Ectodermal cell (in vitro differentiated cells): Measurements from ENCODE around the gene PRKG1.

ENCODE experiments used
- H3K27ac ChIP-seq: 2 replicates; pipeline ENCODE4 v1.7.0; 2013; ENCODE audit warnings: mild to moderate bottlenecking, low read depth, low read length; ENCODE audit not compliant: insufficient read depth, poor library complexity, severe bottlenecking
- H3K27me3 ChIP-seq: 2 replicates; pipeline ENCODE4 v1.7.0; 2013; ENCODE audit warnings: mild to moderate bottlenecking, low read length; ENCODE audit not compliant: insufficient read depth, control insufficient read depth, poor library complexity, severe bottlenecking
- H3K36me3 ChIP-seq: one replicate; pipeline ENCODE4 v1.7.0; 2013; ENCODE audit warnings: low read length; ENCODE audit not compliant: control insufficient read depth, insufficient read depth
- H3K4me1 ChIP-seq: one replicate; pipeline ENCODE4 v1.7.0; 2013; ENCODE audit warnings: low read length; ENCODE audit not compliant: control insufficient read depth, insufficient read depth
- H3K4me3 ChIP-seq: 2 replicates; pipeline ENCODE4 v1.7.0; 2013; ENCODE audit warnings: low read depth, low read length, control low read depth; ENCODE audit not compliant: insufficient read depth
- H3K9me3 ChIP-seq: 2 replicates; pipeline ENCODE4 v1.7.0; 2013; ENCODE audit warnings: mild to moderate bottlenecking, low read length, moderate library complexity; ENCODE audit not compliant: control insufficient read depth
- WGBS, 2 experiments: methylation state at CpG; one replicate each; pipeline ENCODE4 v1.1.7; 2013; ENCODE audit warnings: missing lambda C conversion rate in 2 of 2; 5-methylcytosine and 5-hydroxymethylcytosine counted together

PRKG1 gene

DNA sequence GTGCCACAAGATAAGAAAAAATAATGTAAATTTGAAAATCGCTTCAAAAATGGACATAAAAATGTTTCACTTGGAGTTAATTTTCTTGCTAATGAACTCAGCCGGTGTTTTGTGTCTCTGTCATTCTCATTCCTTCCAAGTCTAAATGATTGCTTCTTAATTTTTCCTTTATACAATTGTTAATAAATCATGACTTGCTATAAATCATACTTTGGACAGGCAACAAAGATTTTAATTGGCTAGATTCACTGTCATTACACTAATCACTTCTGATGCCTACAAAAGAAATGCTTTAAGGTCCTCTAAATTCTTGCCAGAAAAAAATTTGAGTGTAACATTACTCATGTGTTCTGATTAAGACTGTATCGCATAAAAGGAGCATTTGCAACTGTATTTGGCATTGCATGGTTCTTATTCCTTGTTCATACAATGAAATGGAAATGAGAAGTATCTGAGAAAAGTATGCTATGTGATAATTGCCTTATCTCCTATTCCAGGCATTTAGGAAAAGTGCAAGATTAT lies 1000.3 kb downstream of the PRKG1 start:
- no peaks in the 10 kb centered on the region for H3K27me3 ChIP-seq
- no peaks in the 10 kb centered on the region for H3K4me1 ChIP-seq
- no peak overlapping the region for H3K4me3 ChIP-seq
- WGBS, 2 experiments = 99 to 100% methylated on average over 1 to 3 of the region's 3 CpGs
- no peaks in the 10 kb centered on the region for H3K36me3 ChIP-seq
- no peaks in the 10 kb centered on the region for H3K9me3 ChIP-seq
- no peak overlapping the region for H3K27ac ChIP-seq

DNA sequence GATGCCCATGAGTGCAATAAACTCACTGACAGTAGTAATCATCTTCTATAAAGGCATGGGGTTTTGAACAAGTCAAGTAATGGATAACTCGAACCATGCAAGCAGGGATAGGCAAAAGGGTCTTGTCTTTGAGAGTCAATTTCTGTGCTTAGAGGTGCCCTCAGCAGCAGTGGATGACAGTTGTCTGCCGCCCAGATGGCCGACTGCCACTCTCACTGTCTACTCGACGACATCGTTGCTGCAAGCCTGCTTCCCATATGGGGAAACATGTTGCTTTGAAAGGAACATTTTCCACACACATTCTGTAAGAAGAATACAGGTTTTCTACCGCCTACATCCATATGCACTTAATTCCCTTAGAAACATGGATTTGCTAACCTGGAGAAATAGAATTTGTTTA lies 1003.5 kb downstream of the PRKG1 start:
- Histone ChIP-seq H3K27ac (no peak overlapping the region), H3K27me3 (no peaks in the 10 kb centered on the region), H3K4me3 (no peak overlapping the region), H3K36me3 (no peaks in the 10 kb centered on the region), H3K4me1 (no peaks in the 10 kb centered on the region), H3K9me3 (no peaks in the 10 kb centered on the region)
- 79 to 82% methylated on average over 6 to 7 of the region's 7 CpGs for WGBS, 2 experiments

DNA sequence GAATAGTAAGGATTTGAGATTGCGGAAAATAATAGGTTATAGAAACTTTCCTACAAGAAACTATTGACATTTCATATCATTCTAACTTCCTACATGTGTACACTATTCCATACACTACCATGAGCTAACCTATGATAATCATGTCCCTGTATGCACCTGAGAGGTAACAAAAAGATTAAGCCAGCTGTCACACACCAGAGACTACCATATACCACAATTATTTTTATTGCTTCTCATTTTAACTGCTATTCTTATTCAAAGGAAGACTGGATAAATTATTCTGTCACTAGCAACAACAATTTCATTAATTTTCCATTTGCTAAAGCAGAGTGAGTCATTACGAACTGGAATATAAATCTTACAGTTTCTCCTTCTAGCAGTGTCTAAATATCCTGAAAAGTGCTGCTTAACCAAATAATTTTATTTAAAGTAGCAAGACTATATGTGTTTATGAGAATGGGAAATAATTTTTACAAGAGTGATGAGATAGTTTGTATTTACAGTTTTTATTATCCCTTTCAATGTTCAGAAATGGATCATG lies 1004.2 kb downstream of the PRKG1 start:
- H3K36me3 ChIP-seq = no peaks in the 10 kb centered on the region
- no peak overlapping the region for H3K4me3 ChIP-seq
- H3K27me3 ChIP-seq = no peaks in the 10 kb centered on the region
- H3K4me1 ChIP-seq = no peaks in the 10 kb centered on the region
- WGBS, 2 experiments = 97 to 100% methylated on average over 1 to 2 of the region's 2 CpGs
- H3K27ac ChIP-seq = no peak overlapping the region
- no peaks in the 10 kb centered on the region for H3K9me3 ChIP-seq

DNA sequence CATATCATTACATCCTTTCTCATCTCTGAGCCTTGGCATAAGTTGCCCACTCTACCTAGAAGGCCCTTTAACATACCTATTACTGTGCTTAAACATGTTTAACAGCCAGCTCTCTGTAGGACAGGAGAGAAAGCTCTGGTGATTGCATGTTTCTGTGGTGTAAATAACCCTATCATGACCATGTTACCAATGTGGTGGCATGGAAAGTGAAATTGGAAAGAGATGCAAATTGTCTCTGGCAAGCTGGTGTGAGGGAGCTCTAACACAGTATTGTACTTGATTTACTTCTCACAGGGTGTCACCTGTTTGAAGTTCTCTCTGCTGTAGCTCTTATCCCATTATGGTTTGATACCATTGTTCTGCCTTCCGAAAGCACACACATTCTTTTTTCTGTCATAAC lies 1008.0 kb downstream of the PRKG1 start:
- Histone ChIP-seq H3K27me3 (no peaks in the 10 kb centered on the region), H3K4me3 (no peak overlapping the region), H3K36me3 (no peaks in the 10 kb centered on the region), H3K27ac (no peak overlapping the region), H3K9me3 (no peaks in the 10 kb centered on the region), H3K4me1 (no peaks in the 10 kb centered on the region)
- 78 to 92% methylated on average over 1 of the region's 1 CpG for WGBS, 2 experiments

DNA sequence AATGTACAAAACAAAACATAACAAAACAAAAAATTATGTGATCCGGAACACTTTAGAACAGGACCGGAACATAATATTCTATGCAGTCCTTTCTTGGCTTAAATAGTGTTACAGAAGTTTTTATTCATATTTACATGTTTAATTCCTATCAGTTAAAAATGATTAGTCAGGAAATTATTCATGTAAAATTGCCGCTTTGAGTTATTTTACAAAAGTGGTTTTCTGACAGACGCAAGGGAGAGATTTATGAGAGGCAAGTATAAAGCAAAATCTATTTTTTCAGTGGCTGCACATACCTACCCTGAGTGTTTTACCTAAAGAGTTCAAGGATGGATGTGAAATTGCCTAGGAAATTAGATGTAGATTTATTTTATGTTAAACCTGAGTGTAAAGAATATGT lies 1009.1 kb downstream of the PRKG1 start:
- no peaks in the 10 kb centered on the region for H3K27me3 ChIP-seq
- H3K4me3 ChIP-seq = no peak overlapping the region
- no peak overlapping the region for H3K27ac ChIP-seq
- WGBS, 2 experiments = 50 to 74% methylated on average over 2 to 4 of the region's 4 CpGs
- H3K9me3 ChIP-seq = no peaks in the 10 kb centered on the region
- no peaks in the 10 kb centered on the region for H3K36me3 ChIP-seq
- no peaks in the 10 kb centered on the region for H3K4me1 ChIP-seq

DNA sequence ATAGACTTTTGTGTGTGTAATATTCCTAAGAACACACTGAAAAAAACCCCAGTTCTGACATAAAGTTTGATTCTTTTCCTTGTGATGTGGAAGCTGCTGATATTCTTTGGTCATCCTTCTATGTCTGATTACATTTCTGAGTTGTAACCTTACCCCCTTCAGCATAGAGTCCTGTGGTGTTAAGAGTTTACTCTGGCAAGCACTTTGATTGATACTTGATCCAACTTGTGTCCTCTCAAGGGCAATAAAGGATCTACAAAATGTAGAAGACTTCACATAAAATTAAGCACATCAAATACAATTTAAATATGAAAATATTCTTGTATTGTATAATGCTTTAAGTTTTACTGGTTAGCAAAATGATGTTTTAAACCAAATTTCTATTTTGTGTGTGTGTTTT lies 1018.1 kb downstream of the PRKG1 start:
- Histone ChIP-seq H3K36me3 (no peaks in the 10 kb centered on the region), H3K27ac (no peak overlapping the region), H3K4me1 (peaks cover 2% of the 10 kb centered on the region), H3K4me3 (no peak overlapping the region), H3K9me3 (no peaks in the 10 kb centered on the region), H3K27me3 (no peaks in the 10 kb centered on the region)

DNA sequence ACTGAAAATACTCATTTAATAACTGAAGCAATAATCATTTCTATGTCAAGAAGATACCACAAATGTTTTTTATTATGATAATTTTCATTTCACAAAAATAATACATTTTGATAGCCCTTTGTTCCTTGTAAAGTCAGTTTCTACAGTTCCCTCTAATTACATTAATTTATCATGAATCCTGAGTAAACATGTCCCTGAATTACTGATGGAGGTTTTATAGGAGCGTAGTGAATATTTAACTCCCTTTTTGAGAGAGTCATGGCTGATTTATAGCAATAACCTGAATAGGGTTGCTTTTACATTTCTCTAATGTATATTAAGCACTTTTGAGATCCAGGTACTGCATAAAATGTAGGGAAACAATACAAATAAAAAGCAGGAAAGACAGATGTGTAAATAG lies 1023.8 kb downstream of the PRKG1 start:
- WGBS, 2 experiments = 100% methylated on average over 1 of the region's 1 CpG; no CpG with 5 or more reads in 1 of the 2 experiments
- Histone ChIP-seq H3K9me3 (no peaks in the 10 kb centered on the region), H3K27me3 (no peaks in the 10 kb centered on the region), H3K4me3 (no peak overlapping the region), H3K4me1 (peaks cover 2% of the 10 kb centered on the region), H3K36me3 (no peaks in the 10 kb centered on the region), H3K27ac (no peak overlapping the region)

DNA sequence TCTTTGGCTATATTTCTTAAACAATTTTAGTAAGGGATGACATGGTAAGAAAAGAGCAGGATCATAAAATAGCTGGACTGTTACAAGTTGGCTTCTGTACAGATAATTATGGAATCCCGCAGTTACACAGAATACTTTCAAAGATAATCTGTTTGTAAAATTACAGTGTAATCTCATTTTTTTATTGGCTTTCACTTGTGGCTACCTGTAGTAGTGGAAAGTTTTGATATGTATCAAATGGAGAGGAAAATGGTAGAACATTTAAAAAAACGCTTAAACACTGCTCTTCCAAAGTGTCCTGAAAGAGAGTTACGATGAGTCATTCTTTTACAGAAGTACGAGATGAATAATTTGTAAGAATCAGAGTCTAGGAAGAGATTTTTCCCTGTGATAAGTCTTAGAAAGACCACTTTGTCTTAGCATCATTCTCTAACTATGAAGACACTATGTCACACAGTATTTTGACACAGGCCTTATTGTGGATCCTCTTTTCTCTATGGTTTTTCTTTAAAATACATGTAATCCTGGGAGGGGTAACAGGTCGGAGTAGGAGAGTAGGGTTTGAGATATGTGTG lies 1024.8 kb downstream of the PRKG1 start:
- H3K27me3 ChIP-seq = no peaks in the 10 kb centered on the region
- H3K4me3 ChIP-seq = no peak overlapping the region
- H3K9me3 ChIP-seq = no peaks in the 10 kb centered on the region
- WGBS, 2 experiments = 93 to 94% methylated on average over 3 to 5 of the region's 5 CpGs
- H3K4me1 ChIP-seq = peaks cover 2% of the 10 kb centered on the region
- H3K36me3 ChIP-seq = no peaks in the 10 kb centered on the region
- no peak overlapping the region for H3K27ac ChIP-seq

DNA sequence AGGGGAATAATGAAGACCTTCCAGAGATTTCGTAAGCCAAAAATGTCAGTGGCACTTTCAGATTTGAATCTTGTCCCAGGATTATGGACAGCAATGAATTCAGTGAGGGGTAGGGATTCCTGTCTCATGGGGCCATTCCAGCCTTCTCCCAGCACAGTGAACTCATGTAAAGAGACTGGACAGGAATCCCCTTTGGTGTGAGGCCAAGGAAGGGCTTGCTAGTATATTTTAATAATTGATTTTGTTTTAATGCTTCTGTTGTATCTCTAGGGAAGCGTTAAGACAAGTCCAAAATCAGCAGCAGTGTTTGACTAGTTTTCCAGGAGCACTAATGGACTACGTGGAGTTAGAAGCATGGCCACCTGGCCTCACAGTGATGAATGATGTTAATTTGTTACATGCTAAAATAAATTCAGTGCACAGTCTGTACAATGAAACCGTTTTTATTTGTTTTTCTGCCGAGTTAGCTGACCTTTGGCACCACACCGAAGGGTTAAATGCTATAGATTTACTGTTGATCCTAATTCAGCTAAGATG lies 1025.8 kb downstream of the PRKG1 start:
- no peak overlapping the region for H3K27ac ChIP-seq
- H3K27me3 ChIP-seq = no peaks in the 10 kb centered on the region
- no peaks in the 10 kb centered on the region for H3K4me1 ChIP-seq
- 91 to 92% methylated on average over 6 of the region's 6 CpGs for WGBS, 2 experiments
- no peaks in the 10 kb centered on the region for H3K36me3 ChIP-seq
- H3K9me3 ChIP-seq = no peaks in the 10 kb centered on the region
- no peak overlapping the region for H3K4me3 ChIP-seq

DNA sequence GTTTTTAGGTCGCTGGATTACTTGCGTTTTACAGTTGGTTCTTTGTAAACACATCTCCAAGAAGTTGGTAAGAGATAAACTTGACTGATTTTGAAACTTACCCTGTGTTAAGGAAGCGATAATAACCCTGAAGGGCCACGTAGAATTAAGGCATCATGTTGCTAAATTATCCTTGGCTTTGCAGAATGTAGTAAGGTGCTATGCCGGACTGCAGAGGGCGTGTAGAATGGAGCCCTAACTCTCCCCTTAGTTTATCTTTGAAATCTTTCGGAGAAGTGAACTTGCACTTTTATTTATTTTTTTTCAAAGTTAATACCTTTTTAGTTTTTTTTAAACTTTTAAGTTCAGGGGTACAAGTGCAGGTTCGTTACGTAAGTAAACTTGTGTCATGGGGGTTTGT lies 1031.0 kb downstream of the PRKG1 start:
- WGBS, 2 experiments = 91 to 94% methylated on average over 6 to 9 of the region's 9 CpGs
- Histone ChIP-seq H3K27me3 (no peaks in the 10 kb centered on the region), H3K36me3 (no peaks in the 10 kb centered on the region), H3K9me3 (no peaks in the 10 kb centered on the region), H3K4me1 (no peaks in the 10 kb centered on the region), H3K4me3 (no peak overlapping the region), H3K27ac (no peak overlapping the region)
